Right cardiac atrium (tissue), 5 donors: Measurements from ENCODE around the gene CHST13. TPM values are rescaled to one million over a fixed set of nuclear protein-coding genes. Genes with fewer than 3 reads are reported as not detected.

Source experiments
- ATAC-seq, 2 donors: fragments of 200-7000 bp; cut with Tn5 transposase; one replicate each; pipeline versions ENCODE4 v1.8.0 to v1.9.1; 2020; ENCODE audit warnings: moderate library complexity in 2 of 2, mild to moderate bottlenecking in 1 of 2
- DNase-seq, 3 donors: peaks; one replicate each; pipeline ENCODE4 v3.0.0-alpha.2; 2020
- H3K27ac ChIP-seq: one replicate; pipeline ENCODE4 v1.5.1; 2013; ENCODE audit warnings: mild to moderate bottlenecking, low read length, control low read depth, moderate library complexity
- H3K27me3 ChIP-seq: one replicate; pipeline ENCODE4 v1.6.1; 2013; ENCODE audit not compliant: control insufficient read depth, insufficient read depth
- H3K4me1 ChIP-seq: one replicate; pipeline ENCODE4 v1.6.1; 2013; ENCODE audit warnings: low read length; ENCODE audit not compliant: control insufficient read depth, insufficient read depth
- H3K4me3 ChIP-seq: one replicate; pipeline ENCODE4 v1.5.1; 2013; ENCODE audit warnings: low read length, control low read depth
- H3K9me3 ChIP-seq: one replicate; pipeline ENCODE4 v1.6.1; 2013; ENCODE audit warnings: low read length; ENCODE audit not compliant: control insufficient read depth
- WGBS: extraction: QIAGEN DNeasy Blood & Tissue Kit; methylation state at CpG from one replicate; pipeline ENCODE4 v1.1.7; 2013; 5-methylcytosine and 5-hydroxymethylcytosine counted together
- intact Hi-C, 4 donors: fragments of 100-400 bp; cut with DNase I; formaldehyde crosslinking; loops; one replicate each; pipeline versions ENCODE4 v1.11.0 to v1.14.0; 2022 to 2023
- polyA plus RNA-seq: library from polyadenylated mRNA; stranded (reverse); fragments of 200-250 nt; gene quantifications from one replicate; pipeline ENCODE4 v1.2.3, GENCODE V29; 2013
- total RNA-seq, 4 donors: library from RNA; stranded (reverse); fragmentation: NEBNext Ultra II Directional; extraction: Animal tissue kit (Norgen Biotek cat#: 25700); gene quantifications; one replicate each; pipeline ENCODE4 v1.2.1, GENCODE V29; 2021
- donor health status: healthy with polysubstance abuse.
- donor health status: DM: no; HTN: yes; CAD: no.
- donor health status: DM: no; HTN: no; CAD: no.
- donor health status: DM: no; HTN: yes; CAD: no; lungs with severe emphysema.
- donor health status: DM: yes; HTN: yes; CAD: no.

CHST13 gene
- total and polyA plus RNA-seq, 5 donors = 0.11 to 0.59 (median 0.27) TPM; not detected in 1

DNA sequence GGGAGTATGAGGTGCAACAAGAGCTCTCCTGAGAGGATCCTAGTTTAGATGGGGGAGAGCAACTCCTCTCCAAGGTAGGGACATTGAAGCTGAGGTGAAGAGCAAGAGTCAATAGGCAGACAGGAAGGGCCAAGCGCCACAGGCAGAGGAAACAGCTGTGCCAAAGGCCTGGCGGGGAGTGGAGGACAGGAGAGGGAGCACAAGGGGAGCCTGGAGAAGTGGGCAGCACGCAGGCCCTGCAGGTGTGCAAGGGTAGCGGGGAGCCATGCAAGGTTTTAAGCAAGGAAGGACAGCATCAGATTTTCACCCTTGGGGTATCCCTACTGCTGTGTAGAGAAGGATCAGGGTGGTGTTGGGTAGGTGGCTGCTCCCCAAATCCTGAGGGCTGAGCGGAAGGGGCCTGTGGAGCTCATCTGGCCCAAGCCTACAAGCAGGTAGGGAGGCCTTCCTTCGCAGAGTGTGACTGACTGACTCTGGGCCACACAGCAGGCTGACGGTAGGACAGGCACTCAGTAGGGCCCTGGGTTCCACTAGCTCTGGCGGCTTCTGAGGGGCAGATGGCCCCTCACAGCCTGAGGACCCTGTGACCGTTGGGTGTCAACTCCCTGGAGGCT is 13.3 kb downstream of the CHST13 start:
- H3K4me3 ChIP-seq = no peak overlapping the region
- no peaks in the 10 kb centered on the region for H3K4me1 ChIP-seq
- no peak overlapping the region for H3K27ac ChIP-seq
- intact Hi-C loops = no loop called here
- H3K9me3 ChIP-seq = no peaks in the 10 kb centered on the region
- DNase-seq = no peak
- 74% methylated on average over 9 of the region's 9 CpGs for WGBS
- no peaks in the 10 kb centered on the region for H3K27me3 ChIP-seq
- ATAC-seq = no peak

GRCh38 chr3:126537730-126538281 is 13.9 kb downstream of the CHST13 start:
- no peaks in the 10 kb centered on the region for H3K9me3 ChIP-seq
- no peak overlapping the region for H3K27ac ChIP-seq
- H3K27me3 ChIP-seq = no peaks in the 10 kb centered on the region
- DNase-seq (no peak), ATAC-seq (no peak)
- no peaks in the 10 kb centered on the region for H3K4me1 ChIP-seq
- intact Hi-C loops = no loop called here
- no peak overlapping the region for H3K4me3 ChIP-seq
- WGBS = 65% methylated on average over 10 of the region's 10 CpGs

GRCh38 chr3:126538316-126538715 is 14.4 kb downstream of the CHST13 start:
- Histone ChIP-seq H3K27me3 (no peaks in the 10 kb centered on the region), H3K4me1 (no peaks in the 10 kb centered on the region), H3K4me3 (no peak overlapping the region), H3K27ac (no peak overlapping the region), H3K9me3 (no peaks in the 10 kb centered on the region)
- ATAC-seq (no peak), DNase-seq (no peak)
- intact Hi-C loops = no loop called here
- WGBS = 67% methylated on average over 9 of the region's 9 CpGs

DNA sequence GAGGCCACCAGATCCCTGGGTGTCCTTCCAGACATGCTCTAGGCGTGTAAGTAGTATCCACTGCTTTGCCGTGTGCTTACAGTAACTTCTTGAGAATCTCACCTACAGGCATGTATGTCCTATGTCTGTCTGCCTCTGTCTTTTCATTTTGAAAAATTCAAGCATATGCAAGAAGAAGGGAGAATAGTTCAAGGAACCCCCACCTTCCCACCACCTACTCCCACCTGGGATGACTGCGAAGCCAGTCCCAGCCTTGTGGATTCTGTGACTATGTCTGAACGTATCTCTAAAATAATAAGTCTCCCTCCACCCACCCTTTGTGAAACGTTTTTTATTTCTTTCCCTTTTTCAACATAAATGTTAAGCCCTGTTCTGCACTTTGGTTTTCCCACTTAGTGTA is 15.0 kb downstream of the CHST13 start:
- H3K27ac ChIP-seq = no peak overlapping the region
- no peaks in the 10 kb centered on the region for H3K4me1 ChIP-seq
- H3K9me3 ChIP-seq = no peaks in the 10 kb centered on the region
- ATAC-seq = no peak
- no peak for DNase-seq
- intact Hi-C loops = no loop called here
- no peak overlapping the region for H3K4me3 ChIP-seq
- WGBS = 50% methylated on average over 5 of the region's 5 CpGs
- H3K27me3 ChIP-seq = no peaks in the 10 kb centered on the region

- DNase-seq (peak in 1 of 3 donors; percentile 25), ATAC-seq (no peak)
- 88% methylated on average over 10 of the region's 10 CpGs for WGBS
- no peaks in the 10 kb centered on the region for H3K4me1 ChIP-seq
- H3K9me3 ChIP-seq = no peaks in the 10 kb centered on the region
- no peak overlapping the region for H3K27ac ChIP-seq
- no peaks in the 10 kb centered on the region for H3K27me3 ChIP-seq
- intact Hi-C loops = no loop called here
- H3K4me3 ChIP-seq = no peak overlapping the region
Measured at GRCh38 chr3:126539558-126540250, 15.7 kb downstream of the CHST13 start.

- DNase-seq (peak; percentile 10 to 56 (median 46)), ATAC-seq (peak in 1 of 2 donors; percentile 49)
- no peak overlapping the region for H3K4me3 ChIP-seq
- no peaks in the 10 kb centered on the region for H3K9me3 ChIP-seq
- H3K27ac ChIP-seq = no peak overlapping the region
- WGBS = 21% methylated on average over 9 of the region's 9 CpGs
- no peaks in the 10 kb centered on the region for H3K27me3 ChIP-seq
- no peaks in the 10 kb centered on the region for H3K4me1 ChIP-seq
- intact Hi-C loops = no loop called here
Measured at GRCh38 chr3:126540342-126540849, 16.4 kb downstream of the CHST13 start.

DNA sequence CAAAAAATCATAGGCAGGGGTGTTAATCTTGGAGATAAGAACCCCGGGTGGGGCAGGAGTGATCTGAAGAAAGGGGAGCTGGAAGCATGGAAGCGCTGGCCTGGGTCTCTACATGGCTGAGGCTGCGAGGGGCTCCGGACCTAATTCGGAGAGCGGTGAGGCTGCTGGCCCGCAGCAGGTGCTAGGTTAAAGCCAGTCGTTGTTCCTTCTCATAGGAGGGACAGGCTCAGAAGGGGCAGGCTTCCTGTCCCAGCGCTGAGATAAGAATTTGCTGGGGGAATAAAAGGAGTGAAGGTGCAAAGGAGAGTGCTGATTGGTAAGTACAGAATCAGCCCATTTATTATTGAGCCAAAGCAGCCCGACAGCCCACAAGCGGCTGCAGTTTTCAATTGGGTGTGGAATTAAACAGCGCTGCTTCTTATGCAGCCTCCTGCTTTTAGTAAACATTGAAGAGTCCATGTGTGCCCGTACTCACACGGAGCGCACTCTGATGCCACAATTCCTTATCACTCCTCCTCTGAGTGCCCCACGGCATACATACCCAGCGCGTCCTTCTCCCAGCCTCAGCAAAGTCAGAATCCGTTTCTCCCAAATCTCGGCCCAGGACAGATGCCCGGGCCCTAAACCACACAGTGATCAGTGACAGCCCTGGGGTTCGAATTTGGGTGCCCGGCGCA is 17.1 kb downstream of the CHST13 start:
- no peak overlapping the region for H3K27ac ChIP-seq
- DNase-seq (peak in 1 of 3 donors; percentile 19), ATAC-seq (no peak)
- intact Hi-C loops = no loop called here
- H3K4me3 ChIP-seq = no peak overlapping the region
- no peaks in the 10 kb centered on the region for H3K4me1 ChIP-seq
- 64% methylated on average over 24 of the region's 24 CpGs for WGBS
- H3K9me3 ChIP-seq = no peaks in the 10 kb centered on the region
- H3K27me3 ChIP-seq = no peaks in the 10 kb centered on the region

GRCh38 chr3:126541628-126542339 is 17.8 kb downstream of the CHST13 start:
- H3K4me1 ChIP-seq = no peaks in the 10 kb centered on the region
- H3K9me3 ChIP-seq = no peaks in the 10 kb centered on the region
- H3K27ac ChIP-seq = no peak overlapping the region
- no peaks in the 10 kb centered on the region for H3K27me3 ChIP-seq
- DNase-seq (peak in 1 of 3 donors; percentile 50), ATAC-seq (no peak)
- WGBS = 35% methylated on average over 101 of the region's 101 CpGs
- H3K4me3 ChIP-seq = no peak overlapping the region
- intact Hi-C loops = no loop called here

- H3K27me3 ChIP-seq = no peaks in the 10 kb centered on the region
- H3K9me3 ChIP-seq = no peaks in the 10 kb centered on the region
- H3K4me1 ChIP-seq = no peaks in the 10 kb centered on the region
- intact Hi-C loops = no loop called here
- 70% methylated on average over 57 of the region's 57 CpGs for WGBS
- no peak overlapping the region for H3K4me3 ChIP-seq
- ATAC-seq (no peak), DNase-seq (peak in 1 of 3 donors; percentile 52)
- H3K27ac ChIP-seq = no peak overlapping the region
Measured at GRCh38 chr3:126542340-126543241, 18.6 kb downstream of the CHST13 start.
